ENCODE results near the gene APEX1.

APEX1 gene

DNA sequence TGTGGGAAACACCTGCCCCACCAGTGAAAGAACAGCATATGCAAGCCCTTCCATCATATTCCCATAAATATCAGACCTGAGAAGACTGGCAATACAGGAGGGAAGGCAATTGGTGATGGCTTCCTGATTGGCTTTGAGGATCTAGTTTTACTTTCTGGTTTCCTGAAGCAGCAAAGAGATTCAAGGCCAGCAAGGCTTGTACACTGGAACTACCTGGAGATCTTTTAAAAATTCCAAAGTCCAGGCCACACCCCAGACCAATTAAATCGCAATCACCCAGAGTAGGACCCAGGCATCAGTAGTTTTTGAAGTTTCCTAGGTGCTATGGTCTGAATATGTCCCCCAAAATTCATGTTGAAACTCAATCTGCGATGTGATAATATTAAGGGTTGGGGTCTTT is 38.8 kb upstream of the APEX1 start:
- TF ChIP-seq, protein P1, sequence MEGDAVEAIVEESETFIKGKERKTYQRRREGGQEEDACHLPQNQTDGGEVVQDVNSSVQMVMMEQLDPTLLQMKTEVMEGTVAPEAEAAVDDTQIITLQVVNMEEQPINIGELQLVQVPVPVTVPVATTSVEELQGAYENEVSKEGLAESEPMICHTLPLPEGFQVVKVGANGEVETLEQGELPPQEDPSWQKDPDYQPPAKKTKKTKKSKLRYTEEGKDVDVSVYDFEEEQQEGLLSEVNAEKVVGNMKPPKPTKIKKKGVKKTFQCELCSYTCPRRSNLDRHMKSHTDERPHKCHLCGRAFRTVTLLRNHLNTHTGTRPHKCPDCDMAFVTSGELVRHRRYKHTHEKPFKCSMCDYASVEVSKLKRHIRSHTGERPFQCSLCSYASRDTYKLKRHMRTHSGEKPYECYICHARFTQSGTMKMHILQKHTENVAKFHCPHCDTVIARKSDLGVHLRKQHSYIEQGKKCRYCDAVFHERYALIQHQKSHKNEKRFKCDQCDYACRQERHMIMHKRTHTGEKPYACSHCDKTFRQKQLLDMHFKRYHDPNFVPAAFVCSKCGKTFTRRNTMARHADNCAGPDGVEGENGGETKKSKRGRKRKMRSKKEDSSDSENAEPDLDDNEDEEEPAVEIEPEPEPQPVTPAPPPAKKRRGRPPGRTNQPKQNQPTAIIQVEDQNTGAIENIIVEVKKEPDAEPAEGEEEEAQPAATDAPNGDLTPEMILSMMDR (IDR thresholded peaks at IDR 0.05; ENCODE audit: low read depth, low read length): no peak
- H3K4me3 ChIP-seq (ENCODE audit: low read depth, low read length): no peak overlapping the region

- TF ChIP-seq, protein P1 (IDR thresholded peaks at IDR 0.05; ENCODE audit: low read depth, low read length): no peak
- H3K4me3 ChIP-seq (ENCODE audit: low read depth, low read length): no peak overlapping the region
Measured at GRCh38 chr14:20417250-20418186, 37.5 kb upstream of the APEX1 start.

DNA sequence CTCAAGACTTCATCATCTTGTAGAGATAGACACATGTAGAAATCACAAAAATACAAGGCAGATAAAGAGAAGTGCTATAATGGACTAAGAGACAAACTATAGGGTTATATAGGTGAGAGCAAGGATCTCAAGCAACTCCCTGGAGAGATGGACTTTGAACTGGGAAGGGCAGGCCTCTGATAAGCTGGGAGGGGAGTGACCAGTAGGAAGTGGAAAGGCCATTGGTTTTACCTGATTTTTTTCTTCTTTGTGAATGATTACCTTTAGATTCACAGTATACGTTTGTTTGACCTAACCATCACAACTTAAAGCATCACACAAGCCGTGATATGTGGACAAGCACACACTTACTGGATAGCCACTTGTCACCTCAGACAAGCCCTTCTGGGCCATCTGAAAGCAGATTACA is 36.5 kb upstream of the APEX1 start:
- no peak overlapping the region for H3K4me3 ChIP-seq (ENCODE audit: low read depth, low read length)
- TF ChIP-seq, protein P1 (IDR thresholded peaks at IDR 0.05; ENCODE audit: low read depth, low read length): no peak

- TF ChIP-seq, protein P1 (IDR thresholded peaks at IDR 0.05; ENCODE audit: low read depth, low read length): no peak
- no peak overlapping the region for H3K4me3 ChIP-seq (ENCODE audit: low read depth, low read length)
Measured at GRCh38 chr14:20419419-20419818, 35.6 kb upstream of the APEX1 start.

GRCh38 chr14:20421267-20421666 is 33.8 kb upstream of the APEX1 start:
- no peak overlapping the region for H3K4me3 ChIP-seq (ENCODE audit: low read depth, low read length)
- TF ChIP-seq, protein P1 (IDR thresholded peaks at IDR 0.05; ENCODE audit: low read depth, low read length): no peak

DNA sequence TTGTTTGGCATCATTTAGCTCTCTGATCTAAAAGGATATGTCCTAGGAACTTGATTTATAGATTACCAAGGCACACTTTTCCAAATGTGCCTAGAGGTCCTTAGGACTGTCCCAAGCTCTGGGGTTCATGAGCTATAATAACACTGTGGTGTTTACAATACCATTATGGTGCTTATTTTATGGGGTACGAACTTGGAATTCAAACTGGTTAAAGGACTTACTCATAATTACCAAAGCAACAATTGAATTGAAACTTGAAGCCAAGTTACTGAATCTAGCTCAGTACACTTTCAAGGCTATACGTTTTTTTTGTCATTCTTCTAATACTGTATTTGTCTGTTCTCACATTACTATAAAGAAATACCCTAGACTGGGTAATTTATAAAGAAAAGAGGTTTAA is 32.1 kb upstream of the APEX1 start:
- TF ChIP-seq, protein P1 (IDR thresholded peaks at IDR 0.05; ENCODE audit: low read depth, low read length): no peak
- H3K4me3 ChIP-seq (ENCODE audit: low read depth, low read length): no peak overlapping the region

GRCh38 chr14:20424851-20425250 is 30.2 kb upstream of the APEX1 start:
- TF ChIP-seq, protein P1 (IDR thresholded peaks at IDR 0.05; ENCODE audit: low read depth, low read length): no peak
- H3K4me3 ChIP-seq (ENCODE audit: low read depth, low read length): no peak overlapping the region
